Mesenchymal stem cell (in vitro differentiated cells and primary cell): ENCODE measurements around the gene ITGAD.

Experiments used
- DNase-seq: peaks from one replicate; pipeline ENCODE4 v3.0.0-alpha.2; 2013
- H2AFZ ChIP-seq: one replicate; pipeline ENCODE4 v1.6.1; 2013; ENCODE audit warnings: low read depth, mild to moderate bottlenecking, control low read depth, inconsistent platforms, low read length, moderate library complexity
- H2AK5ac ChIP-seq: 2 replicates; pipeline ENCODE4 v1.6.1; 2013; ENCODE audit warnings: low read length, moderate library complexity, mild to moderate bottlenecking, inconsistent platforms; ENCODE audit not compliant: severe bottlenecking
- H2BK120ac ChIP-seq: one replicate; pipeline ENCODE4 v1.6.1; 2013; ENCODE audit warnings: low read depth, mild to moderate bottlenecking, inconsistent platforms, low read length, moderate library complexity
- H2BK12ac ChIP-seq, 2 experiments: one replicate each; pipeline ENCODE4 v1.6.1; 2013; ENCODE audit warnings: inconsistent platforms in 2 of 2, low read length in 2 of 2, mild to moderate bottlenecking in 2 of 2, moderate library complexity in 2 of 2, control low read depth in 1 of 2
- H2BK15ac ChIP-seq: one replicate; pipeline ENCODE4 v1.6.1; 2013; ENCODE audit warnings: mild to moderate bottlenecking, low read depth, inconsistent platforms; ENCODE audit not compliant: poor library complexity, severe bottlenecking
- H2BK5ac ChIP-seq: 2 replicates; pipeline ENCODE4 v1.6.1; 2013; ENCODE audit warnings: low read depth, mild to moderate bottlenecking, low read length, control low read depth, inconsistent platforms; ENCODE audit not compliant: poor library complexity, severe bottlenecking
- H3K14ac ChIP-seq, 2 experiments: one replicate each; pipeline ENCODE4 v1.6.1; 2013; ENCODE audit warnings: inconsistent platforms in 2 of 2, low read length in 2 of 2, control low read depth in 1 of 2, mild to moderate bottlenecking in 1 of 2, moderate library complexity in 1 of 2
- H3K18ac ChIP-seq, 2 experiments: one replicate each; pipeline ENCODE4 v1.6.1; 2013; ENCODE audit warnings: inconsistent platforms in 2 of 2, low read length in 2 of 2, control low read depth in 1 of 2, low read depth in 1 of 2, mild to moderate bottlenecking in 1 of 2
- H3K23ac ChIP-seq, 2 experiments: one replicate each; pipeline ENCODE4 v1.6.1; 2013; ENCODE audit warnings: inconsistent platforms in 2 of 2, low read length in 2 of 2, mild to moderate bottlenecking in 2 of 2, moderate library complexity in 2 of 2, control low read depth in 1 of 2
- H3K27ac ChIP-seq: 2 replicates; pipeline ENCODE4 v1.5.1; 2013; ENCODE audit warnings: mild to moderate bottlenecking, moderate library complexity, low read length, control low read depth, inconsistent platforms; ENCODE audit not compliant: poor library complexity, severe bottlenecking
- H3K27me3 ChIP-seq, 2 experiments: 2 replicates each; pipeline versions ENCODE4 v1.6.1 to v1.7.0; 2013; ENCODE audit warnings: low read length in 2 of 2, mild to moderate bottlenecking in 2 of 2, moderate library complexity in 2 of 2, control low read depth in 1 of 2, inconsistent platforms in 1 of 2; ENCODE audit not compliant: control insufficient read depth in 1 of 2, insufficient read depth in 1 of 2
- H3K36me3 ChIP-seq, 2 experiments: 2 replicates each; pipeline versions ENCODE4 v1.6.1 to v1.7.0; 2013; ENCODE audit warnings: low read length in 2 of 2, control low read depth in 1 of 2, inconsistent platforms in 1 of 2, low read depth in 1 of 2, mild to moderate bottlenecking in 1 of 2; ENCODE audit not compliant: insufficient read depth in 2 of 2, control insufficient read depth in 1 of 2
- H3K4ac ChIP-seq, 2 experiments: one replicate each; pipeline ENCODE4 v1.6.1; 2013; ENCODE audit warnings: inconsistent platforms in 2 of 2, low read length in 2 of 2, mild to moderate bottlenecking in 2 of 2, moderate library complexity in 2 of 2, control low read depth in 1 of 2, low read depth in 1 of 2
- H3K4me1 ChIP-seq: 2 replicates; pipeline ENCODE4 v1.6.1; 2013; ENCODE audit warnings: low read depth, low read length, control low read depth; ENCODE audit not compliant: control insufficient read depth, insufficient read depth
- H3K4me2 ChIP-seq: 2 replicates; pipeline ENCODE4 v1.6.1; 2013; ENCODE audit warnings: low read length, mild to moderate bottlenecking, inconsistent platforms; ENCODE audit not compliant: poor library complexity, severe bottlenecking
- H3K4me3 ChIP-seq, 2 experiments: 2 replicates each; pipeline versions ENCODE4 v1.5.1 to v1.7.0; 2013; ENCODE audit warnings: low read length in 2 of 2, mild to moderate bottlenecking in 2 of 2, control low read depth in 1 of 2, low read depth in 1 of 2; ENCODE audit not compliant: insufficient read depth in 1 of 2
- H3K79me1 ChIP-seq: replicated peaks from 2 replicates; pipeline ENCODE4 v1.6.1; 2013; ENCODE audit warnings: mild to moderate bottlenecking, control low read depth, low read length, inconsistent platforms; ENCODE audit not compliant: poor library complexity, severe bottlenecking
- H3K9ac ChIP-seq: 2 replicates; pipeline ENCODE4 v1.7.0; 2013; ENCODE audit warnings: mild to moderate bottlenecking, low read length, moderate library complexity
- H3K9me3 ChIP-seq: 2 replicates; pipeline ENCODE4 v1.7.0; 2013; ENCODE audit warnings: mild to moderate bottlenecking, low read length; ENCODE audit not compliant: control insufficient read depth
- H4K8ac ChIP-seq: one replicate; pipeline ENCODE4 v1.6.1; 2013; ENCODE audit warnings: inconsistent platforms, mild to moderate bottlenecking, low read length, moderate library complexity
- H4K91ac ChIP-seq: one replicate; pipeline ENCODE4 v1.6.1; 2013; ENCODE audit warnings: mild to moderate bottlenecking, low read length, inconsistent platforms
- WGBS: methylation state at CpG from one replicate; pipeline ENCODE4 v1.1.7; 2013; ENCODE audit warnings: mixed read lengths; 5-methylcytosine and 5-hydroxymethylcytosine counted together

The ITGAD gene

DNA sequence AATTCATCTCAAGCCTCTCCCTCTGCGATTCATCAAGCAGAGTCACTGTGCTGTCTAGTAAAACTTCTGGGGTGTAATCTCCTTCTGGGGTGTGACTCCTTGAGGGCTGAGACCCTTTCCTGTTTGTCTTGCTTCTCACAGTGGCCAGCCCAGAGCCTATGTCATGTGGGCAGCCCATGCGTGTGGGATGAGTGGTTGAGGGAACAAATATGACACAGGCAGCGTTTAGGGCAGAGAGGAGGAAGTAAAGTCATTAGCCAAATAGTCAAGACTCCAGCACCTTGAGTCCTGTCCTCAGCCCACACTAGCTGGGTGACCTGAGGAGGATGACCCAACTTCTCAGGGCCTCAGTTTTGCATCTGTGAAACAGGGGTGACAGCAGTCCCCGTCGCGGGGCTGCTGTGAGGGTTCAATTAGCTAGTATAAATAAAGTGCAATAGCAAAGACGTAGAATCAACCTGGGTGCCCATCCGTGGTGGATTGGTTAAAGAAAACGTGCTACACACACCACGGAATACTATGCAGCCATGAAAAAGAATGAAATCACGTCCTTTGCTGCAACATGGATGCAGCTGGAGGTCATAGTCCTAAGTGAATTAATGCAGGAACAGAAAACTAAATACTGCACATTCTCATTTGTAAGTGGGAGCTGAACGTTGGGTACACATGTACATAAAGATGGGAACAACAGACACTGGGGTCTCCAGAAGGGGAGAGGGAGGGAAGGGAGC is 42.7 kb upstream of the ITGAD start:
- Histone ChIP-seq H4K8ac (no peak overlapping the region), H2BK15ac (no peak overlapping the region), H3K79me1 (no peaks in the 10 kb centered on the region), H3K4me3 (no peak overlapping the region), H3K36me3 (no peaks in the 10 kb centered on the region), H3K23ac (no peak overlapping the region), H3K4me2 (no peak overlapping the region), H3K4me1 (peaks cover 3% of the 10 kb centered on the region), H2BK12ac (no peak overlapping the region), H3K27me3 (peaks cover 0 to 4% of the 10 kb centered on the region in 2 experiments), H2BK120ac (no peak overlapping the region), H3K27ac (no peak overlapping the region), H3K18ac (no peak overlapping the region), H2AK5ac (no peak overlapping the region), H2BK5ac (no peak overlapping the region), H3K4ac (no peak overlapping the region), H4K91ac (no peak overlapping the region), H3K14ac (no peak overlapping the region), H3K9me3 (no peaks in the 10 kb centered on the region), H2AFZ (no peak overlapping the region), H3K9ac (no peak overlapping the region)
- DNase-seq, result no peak
- 79% methylated on average over 12 of the region's 12 CpGs for WGBS

DNA sequence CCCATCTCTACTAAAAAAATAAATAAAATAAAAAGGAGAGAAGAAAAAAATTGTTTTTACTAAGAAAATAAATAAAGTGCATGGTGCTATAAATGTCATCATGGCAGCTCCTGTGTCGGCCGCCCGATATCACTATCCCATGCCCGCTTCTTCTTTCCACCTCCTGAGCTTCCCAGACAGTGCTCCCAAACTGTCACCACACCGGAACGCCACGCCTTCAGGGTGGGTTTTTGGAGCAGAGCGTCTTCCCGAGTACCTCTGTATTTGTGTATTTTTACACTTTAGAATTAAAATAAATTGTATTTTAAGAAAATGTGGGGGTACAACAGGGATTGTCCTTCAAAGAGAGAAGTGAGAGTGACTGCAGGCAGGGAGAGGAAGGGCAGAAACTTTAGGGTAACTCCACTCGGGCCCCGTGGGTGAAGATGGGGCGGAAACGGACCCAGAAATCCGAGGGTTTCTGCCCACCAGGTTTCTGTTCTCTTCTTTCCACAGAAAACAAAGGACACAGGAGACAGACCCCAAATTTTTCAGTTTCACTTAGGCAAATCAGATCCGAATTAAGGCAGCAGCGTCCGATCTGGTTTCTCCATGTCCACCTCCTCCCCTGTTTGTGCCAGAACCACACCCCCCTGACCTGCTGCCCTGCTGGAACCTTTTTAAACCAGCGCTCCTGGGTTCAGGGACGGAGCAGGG is 41.7 kb upstream of the ITGAD start:
- Histone ChIP-seq H3K18ac (no peak overlapping the region), H3K79me1 (no peaks in the 10 kb centered on the region), H3K4ac (no peak overlapping the region), H4K8ac (no peak overlapping the region), H3K27ac (no peak overlapping the region), H2BK5ac (no peak overlapping the region), H3K36me3 (no peaks in the 10 kb centered on the region), H3K9ac (no peak overlapping the region), H2AK5ac (no peak overlapping the region), H2BK15ac (no peak overlapping the region), H2BK120ac (no peak overlapping the region), H3K4me3 (no peak overlapping the region), H3K9me3 (no peaks in the 10 kb centered on the region), H3K14ac (no peak overlapping the region), H3K27me3 (peaks cover 0 to 4% of the 10 kb centered on the region in 2 experiments), H3K23ac (no peak overlapping the region), H3K4me1 (peaks cover 3% of the 10 kb centered on the region), H2BK12ac (no peak overlapping the region), H4K91ac (no peak overlapping the region), H2AFZ (no peak overlapping the region), H3K4me2 (no peak overlapping the region)
- no peak for DNase-seq
- whole genome bisulfite sequencing, result 65% methylated on average over 8 of the region's 19 CpGs

DNA sequence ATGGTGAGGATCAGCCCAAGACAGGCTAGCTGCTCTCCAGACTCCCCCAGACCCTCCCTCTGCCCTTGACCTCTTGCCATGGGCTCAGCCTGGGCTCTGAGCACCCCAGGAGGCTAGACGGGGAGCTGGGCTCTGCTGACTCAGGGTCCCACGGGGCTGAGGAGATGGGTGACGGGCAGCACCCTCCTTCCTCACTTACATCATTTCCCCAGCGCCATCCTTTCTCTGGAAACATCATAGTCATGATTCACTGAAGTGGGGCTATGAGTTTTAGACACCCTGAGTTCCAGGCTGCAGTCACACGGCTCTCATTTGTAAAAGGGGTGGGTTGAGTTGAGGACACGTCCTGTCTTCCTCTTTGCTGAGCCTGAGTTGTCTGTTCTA is 41.2 kb upstream of the ITGAD start:
- Histone ChIP-seq H3K4me3 (no peak overlapping the region), H3K9ac (no peak overlapping the region), H3K14ac (no peak overlapping the region), H3K4me1 (peaks cover 3% of the 10 kb centered on the region), H2BK15ac (no peak overlapping the region), H2BK5ac (no peak overlapping the region), H2BK120ac (no peak overlapping the region), H3K36me3 (no peaks in the 10 kb centered on the region), H4K91ac (no peak overlapping the region), H3K18ac (no peak overlapping the region), H3K9me3 (no peaks in the 10 kb centered on the region), H3K27ac (no peak overlapping the region), H3K23ac (no peak overlapping the region), H3K4ac (no peak overlapping the region), H2AK5ac (no peak overlapping the region), H2AFZ (no peak overlapping the region), H3K27me3 (peaks cover 0 to 4% of the 10 kb centered on the region in 2 experiments), H3K79me1 (no peaks in the 10 kb centered on the region), H2BK12ac (no peak overlapping the region), H4K8ac (no peak overlapping the region), H3K4me2 (no peak overlapping the region)
- 58% methylated on average over 5 of the region's 6 CpGs for WGBS
- no peak for DNase-seq

DNA sequence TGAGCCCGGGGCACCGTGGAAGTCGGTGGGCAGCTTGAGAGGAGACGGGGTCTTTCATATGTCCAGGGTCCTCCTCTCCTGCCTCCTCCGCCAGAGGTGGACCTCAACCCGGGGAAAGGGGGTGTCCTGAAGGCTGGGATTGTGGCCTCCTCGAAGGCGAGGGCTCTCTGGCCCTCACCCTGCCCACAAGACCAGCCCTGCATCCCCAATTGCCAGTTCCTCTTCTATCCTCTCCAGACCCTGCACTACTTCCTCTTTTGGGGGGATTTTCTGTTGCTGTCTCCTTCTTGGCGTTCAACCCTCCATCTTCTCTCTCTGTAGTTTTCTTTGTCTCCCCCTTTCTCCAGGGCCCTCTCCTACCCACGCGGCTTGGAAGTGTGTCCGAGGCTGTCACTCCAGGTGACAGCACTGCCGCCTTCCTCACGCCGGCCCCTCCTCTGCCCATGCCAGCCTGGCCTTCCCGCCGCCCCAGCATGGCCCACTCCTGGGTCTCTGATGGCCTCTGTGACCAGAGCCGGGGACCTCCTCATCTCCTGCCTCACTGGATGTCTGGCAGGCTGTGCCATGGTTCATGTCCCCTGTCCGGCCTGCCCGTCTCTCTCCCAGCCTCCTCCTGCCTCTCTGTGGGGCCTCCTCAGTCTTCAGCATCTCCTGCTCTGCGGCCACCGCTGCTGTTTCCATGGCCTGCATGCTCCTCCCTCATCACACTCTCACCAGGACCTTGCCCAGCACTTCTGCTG is 40.6 kb upstream of the ITGAD start:
- Histone ChIP-seq H3K4me1 (peaks cover 3% of the 10 kb centered on the region), H3K27me3 (peaks cover 0 to 4% of the 10 kb centered on the region in 2 experiments), H3K4me3 (no peak overlapping the region), H3K79me1 (no peaks in the 10 kb centered on the region), H2BK15ac (no peak overlapping the region), H4K91ac (no peak overlapping the region), H2BK5ac (no peak overlapping the region), H3K18ac (no peak overlapping the region), H3K4me2 (no peak overlapping the region), H3K9me3 (no peaks in the 10 kb centered on the region), H3K9ac (no peak overlapping the region), H2BK12ac (no peak overlapping the region), H3K4ac (no peak overlapping the region), H3K36me3 (no peaks in the 10 kb centered on the region), H2AFZ (no peak overlapping the region), H4K8ac (no peak overlapping the region), H2BK120ac (no peak overlapping the region), H3K23ac (no peak overlapping the region), H3K27ac (no peak overlapping the region), H3K14ac (no peak overlapping the region), H2AK5ac (no peak overlapping the region)
- DNase-seq, result no peak
- WGBS, result 88% methylated on average over 22 of the region's 22 CpGs
